ENCODE results near the gene PLA2G2C. TPM values are rescaled to one million over a fixed set of nuclear protein-coding genes. Genes with fewer than 3 reads are reported as not detected.
A peak's percentile ranks its signal among the peaks of the same experiment; 100 is the strongest.

PLA2G2C gene
- total and polyA plus RNA-seq, 2 of the 13 experiments (the other 11 are each of a cell fraction or from before 2014, with no cell fraction given), result not detected

GRCh38 chr1:20141466-20141865 is 44.9 kb downstream of the PLA2G2C start:
- H3K4me2 ChIP-seq (ENCODE audit: low read depth, low read length), result no peak overlapping the region
- FAIRE-seq (no peak), ATAC-seq (no peak), DNase-seq (ENCODE audit: low spot score) (no peak)
- no peaks in the 10 kb centered on the region for H3K9me3 ChIP-seq (ENCODE audit: low read length)
- no peaks in the 10 kb centered on the region for H4K20me1 ChIP-seq (ENCODE audit: insufficient read depth, low read length)
- ChIA-PET POLR2A (no interaction called here), CTCF (ENCODE audit: low intra/inter-chr PET ratio, low total read pairs) (no interaction called here)
- no peak overlapping the region for H2AFZ ChIP-seq (ENCODE audit: low read length)
- no peaks in the 10 kb centered on the region for H3K36me3 ChIP-seq (replicated peaks in 1 of 2; ENCODE audit: control insufficient read depth in 1 of 2, insufficient read depth in 2 of 2, low read length in 2 of 2)
- TF ChIP-seq IKZF1 (IDR thresholded peaks at IDR 0.05), result 0 out of 2 replicates have a peak, but pooled peaks have one; percentile 30
- TF ChIP-seq REL (CRISPR knock-in tag; conservative IDR thresholded peaks at IDR 0.05), result no peak
- H3K4me3 ChIP-seq (replicated peaks in 1 of 3; ENCODE audit: insufficient read depth in 1 of 3, low read depth in 2 of 3, low read length in 3 of 3), result no peak overlapping the region
- H3K27ac ChIP-seq (ENCODE audit: extremely low read length, insufficient read depth, low read length), result no peak overlapping the region
- no TSS peak for BruUV-seq (replicated peaks)
- H3K79me2 ChIP-seq (ENCODE audit: insufficient read depth, low read length), result no peaks in the 10 kb centered on the region
- 14% methylated on average over 3 of the region's 7 CpGs for WGBS (ENCODE audit: low lambda C conversion rate)
- no peak overlapping the region for H3K9ac ChIP-seq (ENCODE audit: insufficient read depth, low read depth, low read length)
- in situ Hi-C loops (cut with HindIII; ENCODE audit: extremely low pct_ligation_motif_present, low pct_unique_long_range_greater_than_20kb), result no loop called here
- peaks cover 13% of the 10 kb centered on the region for H3K4me1 ChIP-seq (ENCODE audit: insufficient read depth, low read length)
- H3K27me3 ChIP-seq (ENCODE audit: control insufficient read depth in 1 of 2, insufficient read depth in 2 of 2, low read length in 2 of 2), result peaks cover 2 to 21% of the 10 kb centered on the region in 2 experiments; a peak in 3 of 5 replicates
- intact Hi-C loops (cut with micrococcal nuclease; ENCODE audit: unreplicated experiment), result no loop called here

- ATAC-seq, result no peak
- intact Hi-C loops (cut with micrococcal nuclease; ENCODE audit: unreplicated experiment) (no loop called here), in situ Hi-C loops (cut with HindIII; ENCODE audit: extremely low pct_ligation_motif_present, low pct_unique_long_range_greater_than_20kb) (no loop called here)
- Histone ChIP-seq H3K79me2 (ENCODE audit: insufficient read depth, low read length) (no peaks in the 10 kb centered on the region), H2AFZ (ENCODE audit: low read length) (no peak overlapping the region), H3K27me3 (ENCODE audit: control insufficient read depth in 1 of 2, insufficient read depth in 2 of 2, low read length in 2 of 2) (peaks cover 2 to 21% of the 10 kb centered on the region in 2 experiments; a peak in 3 of 5 replicates), H3K27ac (ENCODE audit: extremely low read length, insufficient read depth, low read length) (no peak overlapping the region), H3K4me2 (ENCODE audit: low read depth, low read length) (no peak overlapping the region), H3K4me3 (replicated peaks in 1 of 3; ENCODE audit: insufficient read depth in 1 of 3, low read depth in 2 of 3, low read length in 3 of 3) (no peak overlapping the region), H3K9ac (ENCODE audit: insufficient read depth, low read depth, low read length) (no peak overlapping the region), H3K4me1 (ENCODE audit: insufficient read depth, low read length) (peaks cover 13% of the 10 kb centered on the region), H3K36me3 (replicated peaks in 1 of 2; ENCODE audit: control insufficient read depth in 1 of 2, insufficient read depth in 2 of 2, low read length in 2 of 2) (no peaks in the 10 kb centered on the region), H3K9me3 (ENCODE audit: low read length) (no peaks in the 10 kb centered on the region), H4K20me1 (ENCODE audit: insufficient read depth, low read length) (no peaks in the 10 kb centered on the region)
- TF ChIP-seq HNRNPLL (IDR thresholded peaks at IDR 0.05; ENCODE audit: low read depth, low read length, poor library complexity, severe bottlenecking), result no peak
- TF ChIP-seq SOX6 (IDR thresholded peaks at IDR 0.05), result no peak
- no peak for TF ChIP-seq SOX6 (CRISPR knock-in tag; IDR thresholded peaks at IDR 0.05)
- no peak for TF ChIP-seq ETV6 (CRISPR knock-in tag; conservative IDR thresholded peaks at IDR 0.05)
- TF ChIP-seq ATF3 (CRISPR knock-in tag; IDR thresholded peaks at IDR 0.05), result no peak
- TF ChIP-seq NCOA2 (CRISPR knock-in tag; IDR thresholded peaks at IDR 0.05), result no peak
- no peak for TF ChIP-seq ZNF296 (CRISPR knock-in tag; conservative IDR thresholded peaks at IDR 0.05)
- TF ChIP-seq HNRNPUL1 (IDR thresholded peaks at IDR 0.05; ENCODE audit: low read depth, low read length), result no peak
- no peak for TF ChIP-seq SNAPC4 (CRISPR knock-in tag; IDR thresholded peaks at IDR 0.05)
- TF ChIP-seq ZSCAN29 (CRISPR knock-in tag; conservative IDR thresholded peaks at IDR 0.05), result no peak
- TF ChIP-seq ISL2 (CRISPR knock-in tag; IDR thresholded peaks at IDR 0.05), result no peak
- no peak for TF ChIP-seq SRSF1 (optimal IDR thresholded peaks at IDR 0.05; ENCODE audit: low read depth, low read length)
- no peak for DNase-seq (ENCODE audit: low spot score)
- 34% methylated on average over 9 of the region's 9 CpGs for WGBS (ENCODE audit: low lambda C conversion rate)
- POLR2A ChIA-PET, result no interaction called here
- no TSS peak for BruUV-seq (replicated peaks)
- no peak for FAIRE-seq
- CTCF ChIA-PET (ENCODE audit: low intra/inter-chr PET ratio, low total read pairs), result no interaction called here
Measured at GRCh38 chr1:20141001-20141400, 45.3 kb downstream of the PLA2G2C start.

Data from HepG2 (cell line).